Stimulated activated CD8-positive, alpha-beta memory T cell treated with anti-CD3 and anti-CD28 coated beads, Interleukin-2, amount 100 ng/mL, for 48 hours (primary cell): ENCODE results near the gene PAPOLB.

Experiments used
- DNase-seq, 2 donors: peaks; one replicate each; pipeline ENCODE4 v3.0.0-alpha.2; 2020; ENCODE audit warnings: low read depth in 2 of 2

Gene PAPOLB

GRCh38 chr7:4824120-4824775, 37.6 kb downstream of the PAPOLB start:
- DNase-seq = no peak

- DNase-seq = no peak
These were observed 38.2 kb downstream of the PAPOLB start for GRCh38 chr7:4823441-4824119.

DNA sequence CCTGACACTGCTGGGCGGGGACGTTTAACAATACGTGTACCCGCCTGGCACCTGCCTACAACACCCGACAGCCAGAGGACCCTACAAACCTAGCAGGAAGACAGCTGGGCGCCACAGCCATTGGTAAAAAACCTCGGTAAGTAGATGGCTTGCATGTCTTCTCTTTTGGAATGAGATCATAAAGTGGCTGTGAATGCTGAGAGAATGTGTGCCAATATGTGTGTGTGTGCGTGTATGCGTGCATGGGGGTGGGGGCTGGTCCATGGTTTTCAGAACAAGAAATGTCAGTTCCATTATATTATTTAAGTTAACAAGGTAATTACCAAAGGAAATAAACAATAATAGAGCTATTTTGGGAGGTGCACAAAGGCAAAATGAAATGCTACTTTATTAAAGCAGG, 39.2 kb downstream of the PAPOLB start:
- DNase-seq = no peak

DNA sequence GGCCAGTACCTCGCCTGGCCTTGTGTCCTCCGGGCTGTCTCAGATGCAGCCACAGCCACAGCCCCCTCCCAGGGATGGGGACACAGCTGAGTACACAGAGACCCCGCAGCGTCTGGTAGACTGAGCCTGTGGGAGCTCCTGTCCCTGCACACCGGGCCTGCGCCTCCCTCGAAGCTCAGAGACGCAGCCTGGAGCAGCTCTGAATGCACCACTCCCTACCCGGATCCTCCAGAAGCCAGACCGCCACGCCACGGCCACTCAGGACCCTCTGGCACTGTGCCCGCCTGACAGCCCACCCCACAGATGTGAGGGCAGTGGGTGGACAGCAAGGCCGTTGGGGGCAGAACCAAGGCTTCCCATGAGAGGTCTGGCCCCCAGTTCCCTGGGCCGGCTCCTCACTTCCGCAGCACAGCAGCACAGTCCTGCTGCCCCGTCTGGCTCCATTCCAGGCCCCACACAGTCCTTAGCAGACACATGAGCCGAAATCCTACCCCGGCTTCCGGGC, 40.8 kb downstream of the PAPOLB start:
- no peak for DNase-seq

DNA sequence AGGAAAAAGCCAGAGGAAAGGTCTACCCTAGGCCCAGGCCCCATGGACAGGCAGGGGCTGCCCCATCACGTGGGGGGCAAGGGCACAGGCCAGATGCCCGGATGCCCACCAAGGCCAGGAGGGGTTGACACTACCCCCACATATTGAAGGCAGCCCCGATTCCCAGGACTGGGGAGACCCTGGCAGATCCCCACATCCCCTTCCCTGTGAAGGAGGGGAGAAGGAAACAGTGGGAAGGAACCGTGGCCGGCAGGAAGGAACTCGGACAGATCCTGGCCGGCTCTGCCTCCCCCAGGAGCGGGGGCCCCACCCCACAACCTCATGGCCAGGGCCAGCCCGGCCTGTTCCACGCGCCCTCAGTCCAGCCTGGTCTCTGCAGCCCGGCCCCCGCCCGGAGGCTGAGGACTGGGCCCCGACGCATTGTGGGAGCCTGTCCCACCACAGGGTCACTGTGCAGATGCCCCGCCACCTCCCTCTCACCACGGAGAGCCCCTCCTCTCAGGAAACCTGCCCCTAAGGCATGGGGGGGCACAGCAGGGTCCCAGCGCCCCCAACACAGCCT, 41.3 kb downstream of the PAPOLB start:
- DNase-seq = no peak

DNA sequence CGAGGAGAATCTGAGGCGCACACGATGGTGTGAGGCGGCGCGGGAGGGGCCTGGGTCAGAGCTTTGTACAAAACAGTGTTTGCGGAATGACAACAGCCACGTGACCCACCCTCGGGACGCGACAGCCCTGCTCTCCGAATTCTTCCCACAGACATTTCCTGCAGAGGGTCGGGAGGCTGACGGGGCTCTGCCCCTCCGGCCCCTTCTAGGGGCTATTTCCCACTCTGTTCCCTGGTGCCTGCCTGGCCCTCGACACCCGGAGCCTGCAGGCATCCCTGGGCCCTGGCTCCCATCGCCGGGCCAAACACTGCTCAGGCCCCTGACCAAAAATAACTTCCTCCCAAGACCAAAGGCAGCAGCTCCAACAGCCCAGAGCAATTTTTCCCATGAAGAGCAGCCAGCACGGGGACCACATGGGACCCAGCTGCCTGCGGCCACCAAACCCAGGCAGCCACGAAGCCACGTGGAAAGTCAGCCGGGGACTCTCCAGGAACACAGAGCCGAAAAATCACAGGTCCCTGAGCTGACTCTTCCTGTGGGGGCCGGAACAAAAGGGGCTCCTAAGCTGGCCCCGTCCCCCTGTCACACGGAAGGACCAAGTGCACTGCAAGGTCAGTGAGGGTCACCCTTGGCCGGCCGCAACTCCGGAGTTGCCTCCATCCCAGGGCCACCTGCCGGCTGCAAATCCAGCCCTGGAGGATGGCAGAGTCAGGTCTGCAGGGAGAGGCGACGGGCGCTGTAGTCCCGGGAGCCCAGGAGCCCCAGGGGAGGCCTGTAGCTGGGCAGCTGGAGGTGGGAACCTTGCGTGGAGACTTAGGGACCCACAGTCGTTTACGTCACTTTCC, 42.0 kb downstream of the PAPOLB start:
- no peak for DNase-seq

DNA sequence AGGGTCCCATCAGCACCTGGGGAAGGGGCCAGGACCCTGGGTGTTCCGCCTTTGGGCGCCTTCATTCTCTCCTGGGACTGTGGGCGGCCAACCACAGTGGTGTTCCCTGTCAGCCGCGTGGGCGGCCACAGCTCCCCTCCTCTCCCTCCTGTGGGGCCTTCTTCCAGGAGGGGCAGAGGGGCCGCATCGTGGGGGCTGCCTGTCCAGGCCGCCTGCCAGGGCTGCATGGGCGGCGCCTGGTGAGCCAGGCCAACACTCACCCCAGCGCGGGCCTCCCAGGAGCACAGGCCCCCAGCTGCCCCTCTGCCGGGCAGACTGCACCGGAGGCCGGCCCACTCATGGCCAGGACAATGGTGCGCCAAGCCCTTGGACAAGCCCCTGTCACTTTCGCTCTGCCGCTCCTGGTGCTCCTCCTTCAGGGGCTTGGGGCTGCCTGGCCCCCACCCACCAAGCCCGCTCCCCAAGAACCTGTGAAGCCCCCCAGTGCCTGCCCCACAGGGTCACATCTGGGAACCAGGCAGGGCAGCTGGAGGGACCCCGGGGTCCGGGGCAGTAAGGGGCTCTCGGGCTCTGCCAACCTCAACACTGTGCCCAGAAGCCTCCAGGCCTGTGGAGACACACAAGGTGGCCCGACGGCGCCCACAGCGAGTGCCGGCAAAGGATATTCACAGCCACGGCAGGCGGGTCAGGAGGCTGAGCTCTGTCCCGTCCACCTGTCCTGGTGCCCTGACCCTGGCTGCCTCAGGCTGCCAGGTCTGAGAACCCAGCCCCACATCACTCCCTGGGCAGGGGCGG, 43.6 kb downstream of the PAPOLB start:
- no peak for DNase-seq

GRCh38 chr7:4817178-4817901, 44.5 kb downstream of the PAPOLB start:
- DNase-seq = no peak

DNA sequence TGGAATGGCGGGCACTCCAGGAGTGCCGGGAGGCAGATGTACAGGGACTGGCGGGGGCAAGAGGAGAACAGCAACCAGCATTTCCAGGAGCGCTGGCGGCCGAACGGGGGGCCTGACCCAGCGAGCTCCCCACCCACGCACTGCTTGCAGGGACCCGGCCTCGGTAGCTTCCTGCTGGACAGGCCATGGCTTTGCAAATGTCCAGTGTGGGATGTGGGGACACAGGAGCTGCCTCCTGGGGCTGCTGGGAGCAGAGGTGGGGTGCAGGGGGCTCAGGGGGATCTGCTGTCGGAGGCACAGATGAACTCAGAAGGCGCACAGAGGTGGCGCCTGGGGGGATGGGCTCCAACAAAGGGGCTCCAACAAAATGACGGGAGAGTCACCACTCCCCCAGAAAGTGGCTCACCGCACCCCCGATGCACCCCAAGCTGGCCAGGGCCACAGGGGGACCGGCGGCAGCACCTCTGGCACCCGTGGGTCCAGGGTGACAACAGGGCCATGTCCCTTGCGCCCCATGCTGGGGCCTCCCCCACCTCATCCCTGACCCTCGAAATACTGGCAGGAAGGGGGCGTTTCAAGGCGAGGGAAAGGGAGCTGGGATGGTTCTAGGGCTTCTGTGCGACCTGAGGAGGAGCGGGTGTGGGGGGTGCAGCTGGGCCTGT, 45.3 kb downstream of the PAPOLB start:
- DNase-seq = no peak

GRCh38 chr7:4815609-4816418, 46.0 kb downstream of the PAPOLB start:
- no peak for DNase-seq

- DNase-seq = no peak
These were observed 46.7 kb downstream of the PAPOLB start for GRCh38 chr7:4815121-4815520.

GRCh38 chr7:4814433-4814832, 47.4 kb downstream of the PAPOLB start:
- no peak for DNase-seq

- DNase-seq = no peak
These were observed 52.2 kb downstream of the PAPOLB start for GRCh38 chr7:4809666-4810065.

DNA sequence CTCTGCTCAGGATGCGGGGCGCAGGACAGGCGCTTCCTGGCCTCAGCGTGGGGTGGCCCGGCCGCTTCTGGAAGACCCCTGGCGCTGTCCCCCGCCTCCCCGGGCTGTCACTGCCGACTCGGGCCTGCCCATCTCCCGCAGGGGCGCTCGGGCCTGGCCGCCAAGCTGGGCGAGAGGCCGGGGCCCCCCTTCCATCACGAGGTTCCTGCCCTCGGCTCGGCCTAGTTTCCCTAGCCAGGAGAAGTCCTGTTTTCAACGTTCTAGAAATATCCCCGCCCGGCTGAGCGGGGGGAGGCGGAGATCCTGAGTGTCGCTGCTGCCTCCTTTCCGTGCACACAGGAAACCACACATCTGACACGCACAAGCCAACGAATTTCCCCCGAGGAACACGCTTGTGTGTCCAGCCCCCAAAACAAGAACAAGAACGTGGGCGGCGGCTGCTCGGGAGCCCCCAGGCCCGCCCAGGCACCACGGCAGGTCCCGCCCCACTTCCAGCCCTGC, 52.7 kb downstream of the PAPOLB start:
- DNase-seq = no peak

DNA sequence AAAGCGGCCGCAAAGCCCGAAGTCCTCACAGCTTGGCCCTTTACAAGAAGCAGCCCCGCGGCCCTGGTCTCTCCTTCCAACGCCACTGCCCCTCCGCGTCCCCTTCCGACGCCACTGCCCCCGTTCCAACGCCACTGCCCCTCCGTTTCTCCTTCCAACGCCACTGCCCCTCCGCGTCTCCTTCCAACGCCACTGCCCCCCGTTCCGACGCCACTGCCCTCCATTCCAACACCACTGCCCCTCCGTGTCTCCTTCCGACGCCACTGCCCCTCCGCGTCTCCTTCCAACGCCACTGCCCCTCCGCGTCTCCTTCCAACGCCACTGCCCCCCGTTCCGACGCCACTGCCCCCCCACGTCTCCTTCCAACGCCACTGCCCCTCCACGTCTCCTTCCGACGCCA, 53.3 kb downstream of the PAPOLB start:
- no peak for DNase-seq

DNA sequence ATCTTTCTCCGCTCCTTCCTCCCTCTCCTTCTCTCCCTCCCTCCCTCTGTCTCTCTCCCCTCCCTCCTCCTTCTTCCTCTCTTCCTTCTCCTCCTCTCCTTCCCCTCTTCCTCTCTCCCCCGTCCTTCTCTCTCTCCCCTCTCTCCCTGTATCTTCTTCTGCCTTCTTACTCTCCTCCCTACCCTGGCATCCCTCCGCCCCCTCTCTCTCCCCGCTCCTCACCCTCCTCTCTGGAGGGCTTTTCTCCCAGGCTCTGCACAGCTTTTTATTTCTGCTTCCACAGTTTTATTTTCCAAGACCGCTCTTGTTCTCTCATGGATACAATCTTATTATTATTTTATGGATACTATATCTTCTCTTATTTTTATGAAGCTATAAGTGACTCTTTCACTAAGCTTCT, 53.8 kb downstream of the PAPOLB start:
- DNase-seq = no peak
